ENCODE measurements around the gene CFAP46.
"Not testable (repeated sequence)": the region's sequence is repeated elsewhere in the genome, so short reads cannot be mapped to it uniquely, and the experiment has no call there.

CFAP46 gene

DNA sequence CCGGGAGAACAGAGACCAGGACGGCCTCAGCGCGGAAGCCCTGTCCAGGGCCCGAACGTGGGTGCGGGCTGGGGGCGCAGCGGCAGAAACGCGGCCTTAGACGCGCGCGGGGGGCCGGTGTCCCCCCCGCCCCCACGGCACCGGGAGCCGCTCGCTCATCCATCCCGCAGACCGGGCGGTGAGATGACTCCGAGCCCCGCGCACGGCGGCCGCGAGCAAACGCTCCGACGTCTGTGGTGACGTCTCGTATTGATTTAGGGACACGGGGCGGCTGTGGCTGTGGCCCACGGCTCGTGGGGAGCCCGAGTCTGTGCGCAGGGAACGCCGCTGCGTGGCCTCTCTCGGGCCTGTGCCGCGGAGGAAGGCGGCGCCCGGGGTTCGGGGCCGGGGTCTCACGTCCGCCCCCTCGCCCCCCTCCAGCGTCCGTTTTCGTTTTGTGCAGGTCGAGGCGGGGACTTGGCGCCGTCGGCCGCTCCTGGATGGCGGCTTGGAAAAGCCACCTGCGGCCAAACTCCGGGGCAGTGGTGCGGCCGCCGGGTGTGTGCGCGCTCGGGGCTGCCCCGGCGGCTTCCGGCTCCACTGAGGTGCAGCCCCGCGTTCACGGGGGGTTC is 155.4 kb downstream of the CFAP46 start:
- no peak for DNase-seq (ENCODE audit: low spot score)

- DNase-seq (ENCODE audit: low spot score), result no peak
Measured at GRCh38 chr10:132786476-132786883, 155.9 kb downstream of the CFAP46 start.

DNA sequence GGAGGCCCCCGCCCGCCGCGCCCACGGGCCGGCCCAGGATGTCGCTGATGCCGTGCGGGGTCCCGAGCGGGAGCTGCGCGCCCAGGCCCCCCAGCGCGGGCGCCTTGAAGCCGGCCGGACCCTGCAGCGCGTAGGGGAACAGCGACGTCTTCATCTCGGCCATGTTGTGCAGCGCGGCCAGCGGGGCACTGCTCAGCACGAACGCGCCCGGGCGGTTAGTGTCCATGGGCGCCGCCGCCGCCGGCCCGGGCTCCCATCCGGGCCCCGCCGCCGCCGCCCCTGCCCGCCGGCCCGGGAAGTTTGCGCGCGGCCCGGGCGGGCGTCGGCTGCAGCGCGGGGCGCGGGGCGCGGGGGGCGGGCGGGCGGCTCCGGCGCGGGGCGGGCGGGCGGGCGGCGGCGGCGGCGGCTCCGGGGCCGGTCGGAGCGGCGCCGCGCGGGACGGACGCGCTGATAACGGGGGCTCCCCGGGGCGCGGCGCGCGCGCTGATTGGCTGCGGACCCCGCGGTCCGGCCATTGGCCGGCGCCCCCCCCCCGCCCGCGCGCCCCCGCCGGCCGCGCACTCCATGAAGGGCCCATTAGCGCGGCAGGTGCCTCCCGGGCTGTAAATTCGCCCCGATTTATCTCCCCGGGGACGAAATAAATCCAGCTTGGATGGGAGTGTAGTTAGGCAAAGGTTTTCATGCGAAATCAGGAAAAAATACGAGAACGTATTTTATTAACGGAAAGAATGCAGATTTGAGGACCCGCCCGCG is 156.5 kb downstream of the CFAP46 start, which contains the start of gene NKX6-2:
NKX6-2 (minus strand) TSS at position 425 of the 753 bp plus-strand sequence; CDS start at position 226, 199 bp downstream.
- no peak for DNase-seq (ENCODE audit: low spot score)

DNA sequence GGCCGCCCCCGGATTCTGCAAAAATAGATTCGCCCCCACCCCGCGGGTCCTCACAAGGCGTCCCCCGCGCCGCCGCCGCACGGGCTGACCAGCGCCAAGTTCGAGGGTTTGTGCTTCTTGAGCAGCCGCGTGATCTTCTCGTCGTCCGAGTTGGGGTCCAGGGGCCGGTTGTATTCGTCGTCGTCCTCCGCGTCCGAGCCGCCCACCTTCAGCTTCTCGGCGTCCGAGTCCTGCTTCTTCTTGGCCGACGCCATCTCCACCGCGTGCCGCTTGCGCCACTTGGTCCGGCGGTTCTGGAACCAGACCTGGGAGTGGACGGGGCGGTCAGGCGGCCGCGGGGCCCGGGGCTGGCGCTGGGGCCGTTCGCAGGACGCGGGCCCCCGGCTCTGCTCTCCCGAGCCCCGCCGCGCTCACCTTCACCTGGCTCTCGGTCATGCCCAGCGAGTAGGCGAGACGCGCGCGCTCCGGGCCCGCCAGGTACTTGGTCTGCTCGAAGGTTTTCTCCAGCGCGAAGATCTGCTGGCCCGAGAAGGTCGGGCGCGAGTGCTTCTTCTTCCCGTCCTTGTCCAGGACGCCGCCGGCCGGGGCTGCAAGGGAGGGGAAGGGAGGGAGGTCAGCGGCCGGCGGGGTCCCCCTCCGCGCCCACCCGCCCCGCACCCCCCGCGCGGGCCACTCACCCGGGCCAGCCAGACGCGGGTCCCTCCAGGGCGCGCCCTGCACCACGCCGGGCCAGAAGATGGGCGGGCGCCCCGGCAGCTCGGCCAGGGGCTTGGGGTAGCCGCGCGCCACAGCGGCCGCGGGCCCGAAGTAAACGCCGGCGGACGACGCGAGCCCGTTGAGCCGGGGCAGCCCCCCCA is 157.3 kb downstream of the CFAP46 start:
- DNase-seq (ENCODE audit: low spot score), result no peak

DNA sequence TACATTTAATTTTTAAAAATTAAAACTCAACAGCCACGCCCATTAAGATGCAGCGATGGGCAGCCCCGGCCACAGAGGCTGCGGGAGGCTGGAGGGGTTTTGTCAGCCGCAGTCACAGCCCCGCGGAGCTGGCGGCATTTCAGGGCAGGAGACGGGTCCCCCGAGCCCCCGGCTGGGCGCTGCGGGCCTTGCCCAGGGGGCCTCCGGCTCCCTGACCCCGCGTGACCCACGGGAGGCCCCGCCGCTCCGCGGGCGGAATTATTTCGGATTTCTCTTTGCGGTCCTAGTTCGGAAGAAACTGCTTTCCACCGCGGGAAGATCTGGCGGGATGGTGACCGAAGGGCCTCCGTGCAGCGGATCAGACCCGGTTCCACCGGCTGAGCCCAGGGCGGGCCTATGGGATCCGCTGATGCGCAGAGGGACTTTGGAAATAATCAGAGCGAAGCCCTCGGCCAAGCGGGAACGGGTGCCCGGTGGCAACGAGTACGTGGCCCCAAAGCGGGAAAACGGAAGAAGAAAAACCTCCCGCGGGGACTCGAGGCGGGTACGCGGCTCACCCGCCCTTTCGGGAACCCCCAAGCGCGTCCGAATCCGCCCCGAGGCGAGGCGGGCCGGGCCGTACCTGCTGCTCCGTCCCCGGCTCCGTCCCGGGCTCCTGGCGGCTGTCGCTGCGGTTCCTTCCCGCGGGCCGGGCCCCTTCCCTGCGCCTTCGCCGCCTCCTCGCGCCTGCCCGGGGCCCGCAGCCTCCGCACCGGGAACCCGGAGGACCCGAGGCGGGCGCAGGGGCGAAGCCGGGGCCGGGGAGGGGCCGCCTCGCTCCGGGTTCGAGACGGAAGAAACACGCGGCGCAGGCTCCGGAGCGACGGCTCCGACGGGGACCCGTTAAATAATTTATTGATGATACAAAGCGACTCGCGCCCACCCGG is 158.2 kb downstream of the CFAP46 start:
- no peak for DNase-seq (ENCODE audit: low spot score)

GRCh38 chr10:132783165-132783939 is 159.0 kb downstream of the CFAP46 start:
- DNase-seq (ENCODE audit: low spot score), result no peak

GRCh38 chr10:132781556-132781955 is 160.8 kb downstream of the CFAP46 start:
- no peak for DNase-seq (ENCODE audit: low spot score)

DNA sequence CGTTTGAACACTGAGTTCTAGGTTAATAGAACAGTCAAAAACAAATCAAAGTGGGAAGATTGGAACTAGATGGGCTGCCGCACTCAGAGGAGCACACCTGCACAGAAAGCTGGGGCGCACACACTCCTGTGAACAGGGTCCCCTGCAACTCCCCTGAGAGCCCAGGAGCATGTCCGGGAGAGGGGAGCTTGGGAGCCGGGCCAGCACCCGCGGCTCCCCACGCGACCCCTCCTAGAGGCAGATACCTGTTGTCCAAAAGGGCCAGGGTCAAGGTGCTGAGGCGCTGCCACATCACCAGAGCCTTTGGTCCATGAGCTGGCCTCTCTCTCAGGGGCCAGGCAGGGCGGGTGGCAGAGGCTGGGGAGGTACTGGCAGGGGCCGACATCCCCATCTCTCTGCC is 162.0 kb downstream of the CFAP46 start:
- no peak for DNase-seq (ENCODE audit: low spot score)

GRCh38 chr10:132779549-132780294 is 162.6 kb downstream of the CFAP46 start:
- no peak for DNase-seq (ENCODE audit: low spot score)

DNA sequence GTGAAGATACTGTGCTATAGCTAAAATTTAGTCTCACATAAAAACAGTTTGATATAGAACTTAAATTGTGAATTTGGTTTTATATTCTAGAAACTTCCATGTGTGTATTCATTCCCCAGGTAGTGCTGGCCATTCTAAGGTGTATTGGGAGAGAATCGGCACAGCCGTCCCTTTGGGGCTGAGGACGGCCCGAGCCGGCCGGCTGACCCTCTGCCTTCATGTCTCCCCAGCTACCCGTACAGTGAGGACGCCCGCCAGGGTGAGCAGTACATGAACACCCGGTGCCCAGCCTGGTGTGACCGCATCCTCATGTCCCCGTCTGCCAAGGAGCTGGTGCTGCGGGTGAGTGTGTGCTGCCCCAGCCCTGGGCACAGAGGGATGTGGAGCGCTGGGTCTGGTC is 164.9 kb downstream of the CFAP46 start:
- no peak for DNase-seq (ENCODE audit: low spot score)

- no peak for DNase-seq (ENCODE audit: low spot score)
Measured at GRCh38 chr10:132776821-132777220, 165.5 kb downstream of the CFAP46 start.

GRCh38 chr10:132776186-132776585 is 166.2 kb downstream of the CFAP46 start:
- DNase-seq (ENCODE audit: low spot score), result no peak

- DNase-seq (ENCODE audit: low spot score), result no peak
Measured at GRCh38 chr10:132774902-132775863, 167.2 kb downstream of the CFAP46 start.

- DNase-seq (ENCODE audit: low spot score), result no peak
Measured at GRCh38 chr10:132774181-132774901, 168.0 kb downstream of the CFAP46 start.

DNA sequence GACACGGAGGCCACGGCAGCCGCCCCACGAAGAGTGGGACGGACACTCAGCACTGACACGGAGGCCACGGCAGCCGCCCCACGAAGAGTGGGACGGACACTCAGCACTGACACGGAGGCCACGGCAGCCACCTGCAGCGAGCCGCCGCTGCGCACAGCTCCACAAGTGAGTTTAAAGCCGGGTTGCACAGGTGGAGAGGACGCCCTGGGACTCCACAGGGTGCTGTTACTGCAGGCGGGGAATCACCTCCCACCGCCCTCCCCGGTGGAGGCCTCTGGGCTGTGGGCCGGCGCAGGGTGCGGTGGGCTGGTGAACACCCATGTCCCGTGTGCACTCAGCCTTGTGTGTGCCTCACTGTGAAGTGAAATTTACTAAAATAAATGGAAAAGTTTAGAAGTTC is 169.6 kb downstream of the CFAP46 start:
- not testable (repeated sequence) for DNase-seq (ENCODE audit: low spot score)

- no peak for DNase-seq (ENCODE audit: low spot score)
Measured at GRCh38 chr10:132770061-132771021, 172.0 kb downstream of the CFAP46 start.

All from RKO (cell line).